ENCODE measurements around the gene TYW5. TPM values are rescaled to one million over a fixed set of nuclear protein-coding genes. Genes with fewer than 3 reads are reported as not detected.
A peak's percentile ranks its signal among the peaks of the same experiment; 100 is the strongest.

TYW5 gene
- total RNA-seq, 1 donor from 2014 or later: 8.2 TPM

DNA sequence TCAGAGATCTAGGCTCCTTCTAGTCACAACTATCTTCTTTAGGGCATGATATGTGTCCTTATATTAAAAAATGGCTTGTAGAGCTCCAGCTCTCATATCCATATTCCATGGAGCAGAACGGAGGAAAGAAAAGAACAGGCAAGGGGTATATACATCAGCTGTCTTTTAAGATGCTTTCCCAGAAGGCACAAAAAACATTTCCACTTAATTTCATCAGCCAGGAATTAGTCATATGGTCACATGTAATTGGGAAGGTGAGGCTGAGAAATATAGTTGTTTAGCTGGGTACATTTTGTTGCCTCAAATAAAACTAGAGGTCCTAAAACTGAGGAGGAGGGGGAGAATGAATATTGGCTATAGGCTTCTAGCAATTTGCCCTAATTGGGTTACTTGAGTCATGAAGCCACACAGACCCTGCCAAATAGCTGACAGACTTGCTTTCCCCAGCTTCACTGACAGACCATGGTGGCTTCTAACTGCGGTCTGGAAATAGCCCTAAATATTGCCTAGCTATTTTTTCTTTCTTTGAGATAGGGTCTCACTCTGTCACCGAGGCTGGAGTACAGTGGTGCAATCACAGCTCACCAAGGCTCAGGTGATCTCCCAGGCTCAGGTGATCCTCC lies 20.1 kb upstream of the TYW5 start:
- no peak for DNase-seq (ENCODE audit: low read depth)

DNA sequence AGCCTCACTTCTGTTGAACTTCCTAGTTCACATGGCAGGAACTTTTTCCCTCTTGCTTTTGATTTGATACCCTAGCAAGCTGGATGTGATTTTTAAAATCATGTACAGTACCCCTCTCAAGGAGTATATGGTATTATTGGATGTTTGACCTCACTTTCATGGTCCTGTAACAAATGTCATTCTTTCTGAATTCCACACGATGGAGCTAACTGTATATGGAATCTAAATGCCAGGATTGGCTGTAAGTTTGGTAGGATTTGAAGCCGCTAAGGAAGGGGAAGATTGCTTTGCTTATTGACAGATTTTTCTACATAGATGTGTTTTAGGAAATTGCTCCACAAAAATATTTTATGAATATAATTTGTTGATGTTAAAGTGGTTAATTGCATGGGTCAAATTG lies 18.4 kb upstream of the TYW5 start:
- peak; percentile 54 for DNase-seq (ENCODE audit: low read depth)

DNA sequence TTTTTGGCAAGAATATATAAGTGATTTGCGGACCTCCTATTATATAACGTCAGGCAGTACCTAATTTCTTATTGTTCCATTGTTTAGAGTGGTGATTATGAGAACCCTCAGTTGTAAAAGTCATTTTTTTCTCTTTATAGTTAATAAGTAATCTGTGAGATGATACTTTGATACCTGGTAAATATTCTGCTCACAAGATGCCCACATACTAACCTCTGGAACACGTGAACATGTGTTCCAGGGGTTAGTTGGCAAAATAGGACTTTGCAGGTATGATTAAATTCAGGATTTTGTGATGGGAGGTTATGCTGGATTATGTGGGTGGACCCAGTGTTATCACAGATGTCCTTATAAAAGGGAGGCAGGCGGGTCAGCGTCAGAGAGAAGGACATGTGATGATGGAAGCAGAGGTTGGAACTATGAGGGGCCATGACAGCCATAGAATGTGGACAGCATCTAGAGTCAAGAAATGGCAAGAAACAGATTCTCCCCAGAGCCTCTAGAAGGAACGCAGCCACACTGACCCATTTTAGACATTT lies 16.9 kb upstream of the TYW5 start:
- DNase-seq (ENCODE audit: low read depth): no peak

DNA sequence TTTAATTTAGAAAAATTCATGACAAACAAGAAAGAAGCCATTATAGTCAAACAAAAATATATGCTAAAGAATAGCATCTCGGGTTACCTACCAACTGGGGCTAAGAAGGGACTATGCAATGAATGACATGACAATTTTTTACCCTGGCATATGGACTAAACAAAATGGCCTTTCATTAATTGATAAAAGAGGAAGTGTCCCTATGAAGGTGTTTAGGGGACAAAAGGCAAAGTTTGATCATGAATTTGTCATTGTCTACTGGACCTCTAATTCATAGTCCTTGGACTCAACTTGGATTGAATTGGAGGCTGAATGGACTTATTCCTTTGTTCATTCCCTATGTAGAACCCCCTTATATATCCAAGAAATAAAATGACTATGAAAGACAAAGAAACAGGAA lies 12.8 kb upstream of the TYW5 start:
- DNase-seq (ENCODE audit: low read depth): no peak

DNA sequence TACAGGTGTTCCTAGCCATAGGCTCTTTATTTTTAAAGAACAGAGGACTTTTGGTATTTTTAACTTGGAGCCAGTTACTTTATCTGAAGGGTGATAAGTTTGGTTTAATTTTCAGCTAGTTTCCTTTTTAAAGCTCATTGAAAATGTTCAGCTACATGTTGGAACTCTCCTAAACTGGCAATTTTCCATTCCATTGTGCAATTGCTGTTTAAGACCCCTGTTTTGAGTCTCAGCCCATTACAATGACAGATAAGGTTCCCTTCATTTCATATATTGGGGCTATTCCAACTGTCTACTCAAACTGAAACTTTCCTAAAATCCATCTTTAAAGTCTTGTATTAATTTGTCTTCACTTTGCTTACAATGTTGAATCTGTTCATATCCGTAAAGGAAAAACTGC lies 11.7 kb upstream of the TYW5 start:
- DNase-seq (ENCODE audit: low read depth): no peak

DNA sequence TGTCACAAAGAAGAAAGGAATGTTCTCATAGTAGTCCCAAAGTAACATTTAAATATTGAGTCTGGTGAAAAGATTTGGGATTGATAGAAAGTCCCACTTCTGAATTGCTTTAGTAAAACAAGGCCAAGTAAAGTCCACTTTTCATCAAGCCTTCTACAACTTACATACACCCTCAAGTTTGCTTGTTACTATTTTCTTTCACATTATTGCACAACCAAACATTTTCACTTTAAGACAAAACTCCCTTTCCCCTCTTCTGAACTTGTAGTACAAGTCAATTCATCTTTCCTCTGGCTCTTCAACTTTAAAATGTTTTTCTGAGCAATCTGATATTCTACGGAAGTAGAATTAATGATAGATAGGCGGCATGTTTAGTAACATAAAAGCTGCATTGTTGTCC lies 11.1 kb upstream of the TYW5 start:
- DNase-seq (ENCODE audit: low read depth): no peak

DNA sequence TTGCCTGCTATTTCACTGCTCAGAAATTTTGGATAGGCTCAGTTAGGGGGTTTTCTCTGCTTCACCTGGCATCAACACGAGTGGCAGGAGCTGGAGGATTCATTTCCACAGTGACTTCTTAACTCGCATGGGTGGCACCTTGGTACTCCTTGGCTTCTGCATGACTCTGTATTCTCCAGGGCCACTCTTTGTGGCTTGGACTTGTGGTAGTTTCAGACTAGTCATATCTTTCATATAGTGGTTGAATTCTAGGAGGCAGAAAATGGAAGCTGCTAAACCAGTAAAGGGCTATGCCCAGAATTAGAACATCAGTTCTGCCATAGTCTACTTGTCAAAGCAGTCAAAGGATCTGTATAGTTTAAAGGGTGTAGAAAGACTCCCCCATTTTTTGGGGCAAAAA lies 6.9 kb upstream of the TYW5 start:
- DNase-seq (ENCODE audit: low read depth): no peak

DNA sequence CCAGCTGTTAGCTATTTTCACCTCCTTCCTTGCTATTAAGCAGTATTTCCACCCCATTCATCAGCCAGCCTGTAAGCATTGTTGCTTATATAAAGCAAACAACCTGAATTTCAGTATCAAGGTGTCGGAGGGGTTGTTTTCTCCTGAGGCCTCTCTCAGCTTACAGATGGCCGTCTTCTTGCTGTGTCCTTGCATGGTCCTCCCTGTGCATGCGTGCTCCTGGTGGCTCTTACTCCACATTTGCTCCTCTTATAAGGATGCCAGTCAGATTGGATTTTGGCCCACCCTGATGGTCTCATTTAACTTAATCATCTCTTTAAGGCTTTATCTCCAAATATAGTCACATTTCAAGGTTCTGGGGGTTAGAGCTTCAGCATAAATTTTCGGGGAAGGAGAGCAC lies 2.7 kb upstream of the TYW5 start:
- no peak for DNase-seq (ENCODE audit: low read depth)

DNA sequence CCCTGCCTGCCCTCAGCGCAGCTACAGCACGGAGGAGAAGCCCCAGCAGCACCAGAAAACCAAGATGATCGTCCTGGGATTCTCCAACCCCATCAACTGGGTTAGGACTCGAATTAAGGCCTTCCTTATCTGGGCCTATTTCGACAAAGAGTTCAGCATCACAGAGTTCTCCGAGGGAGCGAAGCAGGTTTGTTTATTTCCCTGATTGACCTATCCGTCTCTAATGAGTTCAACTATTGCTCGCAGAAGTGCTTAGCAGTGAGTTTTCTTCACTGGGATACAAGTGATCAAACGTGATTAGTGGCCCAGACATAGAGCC lies 730 bp upstream of the TYW5 start:
- no peak for DNase-seq (ENCODE audit: low read depth)

DNA sequence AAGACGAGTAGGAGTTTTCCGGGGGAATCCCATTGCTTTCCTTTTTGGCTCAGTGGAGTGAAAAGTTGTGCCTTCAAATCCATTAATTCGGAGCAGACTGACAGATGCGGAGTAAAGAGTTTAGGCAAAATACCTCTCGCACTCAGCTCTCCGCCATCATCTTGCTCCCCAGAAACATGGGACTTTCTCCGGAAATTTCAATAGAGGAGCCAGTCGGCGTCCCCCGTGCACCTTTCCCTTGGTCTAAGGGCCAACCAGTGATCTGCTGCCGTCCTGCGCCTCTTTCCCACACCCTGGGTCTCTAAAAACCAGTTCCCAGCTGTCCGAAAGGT lies 318 bp downstream of the TYW5 start:
- DNase-seq (ENCODE audit: low read depth): no peak

DNA sequence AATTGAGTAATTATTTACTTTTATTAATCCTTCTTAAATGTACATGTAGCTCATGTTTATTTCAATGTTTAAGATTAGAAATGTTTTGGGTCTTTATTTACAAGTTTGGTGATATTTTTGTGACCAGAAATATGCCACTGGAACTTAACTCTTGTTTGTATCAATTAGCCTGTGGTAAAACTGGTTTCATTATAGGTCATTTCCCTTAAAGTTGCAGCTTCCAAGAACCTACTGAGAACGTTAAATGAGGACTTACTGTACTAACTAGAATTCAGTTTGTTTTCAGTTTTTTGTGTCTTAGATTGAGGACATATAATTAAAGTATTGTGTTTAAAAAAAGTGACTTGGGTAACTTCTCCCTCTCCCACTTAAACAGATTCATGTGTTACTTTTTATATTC lies 4.3 kb downstream of the TYW5 start:
- no peak for DNase-seq (ENCODE audit: low read depth)

DNA sequence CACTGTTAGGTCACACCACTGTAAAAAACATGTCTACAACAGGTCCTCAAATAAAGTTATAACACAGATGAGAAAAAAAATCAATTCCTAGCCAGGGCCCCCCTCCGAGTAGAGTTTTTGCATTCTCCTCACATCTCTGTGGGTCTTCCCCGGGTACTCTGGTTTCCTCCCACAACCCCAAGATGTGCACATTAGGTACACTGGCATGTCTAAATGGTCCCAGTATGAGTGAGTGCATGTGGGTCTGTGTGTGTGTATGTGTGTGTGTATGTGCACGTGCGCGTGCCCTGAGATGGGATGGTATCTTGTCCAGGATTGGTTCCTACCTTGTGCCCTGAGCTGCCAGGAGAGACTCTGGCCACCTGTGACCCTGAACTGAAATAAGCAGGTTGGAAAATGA lies 4.9 kb downstream of the TYW5 start:
- no peak for DNase-seq (ENCODE audit: low read depth)

DNA sequence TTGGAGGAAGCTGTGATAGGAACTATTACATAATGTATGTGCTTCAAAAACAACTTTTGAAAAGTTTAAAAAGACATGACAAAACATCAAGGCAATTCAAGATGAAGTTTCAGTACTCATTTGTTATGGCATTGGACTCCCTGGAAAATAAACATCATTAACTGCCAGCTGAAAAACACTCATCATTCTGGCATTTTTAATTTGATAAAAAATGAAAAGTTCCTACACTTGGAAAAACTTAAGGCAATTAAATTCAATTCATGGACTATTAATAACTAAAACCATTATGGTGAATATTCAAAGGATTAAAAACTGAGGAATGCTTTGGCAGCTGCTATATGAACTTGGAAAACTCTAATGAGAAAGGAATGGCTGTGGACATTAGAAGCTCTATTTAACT lies 8.5 kb downstream of the TYW5 start:
- no peak for DNase-seq (ENCODE audit: low read depth)

DNA sequence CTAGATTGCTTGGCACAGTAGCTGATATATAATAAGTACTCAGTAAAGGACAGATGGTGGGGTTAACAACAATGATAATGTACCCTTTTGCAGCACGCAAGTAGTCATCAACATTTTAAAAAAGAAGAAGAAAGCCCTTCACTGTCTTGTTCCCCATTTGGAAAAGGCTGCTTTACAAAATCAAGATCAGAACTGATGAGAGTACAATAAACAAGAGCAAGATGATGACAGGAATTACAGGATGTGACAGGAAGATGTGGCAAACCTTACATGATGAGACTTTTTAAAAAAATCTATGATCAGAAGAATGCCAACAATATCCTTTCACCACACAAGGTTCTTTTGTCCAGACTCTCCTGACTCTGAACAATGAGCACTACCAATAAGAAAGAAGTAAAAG lies 9.1 kb downstream of the TYW5 start:
- DNase-seq (ENCODE audit: low read depth): no peak

DNA sequence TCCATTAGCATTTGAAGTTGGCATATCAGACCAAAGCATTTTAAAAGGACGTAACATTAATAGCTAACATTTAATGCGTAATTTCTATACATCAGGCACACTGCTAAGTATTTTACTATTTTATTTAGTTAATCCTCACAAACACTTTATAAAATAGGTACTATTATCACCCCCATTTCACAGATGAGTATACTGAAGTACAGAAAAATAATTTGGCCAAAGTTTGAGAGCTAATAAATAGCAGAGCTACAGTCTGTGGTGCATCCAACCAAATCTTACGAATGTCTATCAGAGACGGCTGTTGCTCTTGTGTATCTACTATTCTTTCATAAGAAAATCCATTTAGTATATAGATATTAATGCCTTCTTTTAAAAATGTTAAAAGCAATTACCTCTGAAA lies 11.9 kb downstream of the TYW5 start:
- DNase-seq (ENCODE audit: low read depth): no peak

DNA sequence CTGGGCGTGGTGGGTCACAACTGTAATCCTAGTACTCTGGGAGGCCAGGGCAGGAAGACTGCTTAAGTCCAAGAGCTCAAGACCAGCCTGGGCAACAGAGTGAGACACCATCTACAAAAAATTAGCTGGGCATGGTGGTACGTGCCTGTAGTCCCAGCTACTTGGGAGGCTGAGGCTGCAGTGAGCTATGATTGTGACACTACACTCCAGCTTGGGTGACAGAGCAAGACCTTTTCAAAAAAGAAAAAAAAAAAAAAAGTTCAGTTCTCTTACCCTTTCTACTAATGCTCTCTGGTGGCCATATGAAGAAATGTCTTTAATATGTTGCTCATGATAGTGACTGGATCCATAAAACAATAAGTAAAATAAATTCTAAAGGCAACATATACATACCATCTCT lies 14.9 kb downstream of the TYW5 start:
- peak; percentile 35 for DNase-seq (ENCODE audit: low read depth)

DNA sequence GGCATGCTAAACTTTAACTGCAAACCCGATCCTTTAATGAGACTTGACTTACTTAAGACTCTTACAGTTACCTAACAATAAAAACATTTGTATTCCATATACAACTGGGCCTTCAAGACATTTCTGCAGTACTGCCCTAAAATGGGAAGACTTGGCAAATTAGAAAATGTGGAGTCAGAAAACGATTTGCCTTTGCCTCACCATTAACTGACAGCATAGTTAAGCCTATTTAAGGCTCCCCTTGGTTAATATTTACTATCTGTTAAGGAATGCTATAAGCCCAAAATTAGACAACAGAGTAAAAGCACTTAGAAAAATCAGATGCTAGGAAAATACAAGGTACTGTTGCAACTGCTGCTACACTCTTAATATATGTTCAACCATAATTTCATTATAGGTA lies 18.7 kb downstream of the TYW5 start:
- no peak for DNase-seq (ENCODE audit: low read depth)

DNA sequence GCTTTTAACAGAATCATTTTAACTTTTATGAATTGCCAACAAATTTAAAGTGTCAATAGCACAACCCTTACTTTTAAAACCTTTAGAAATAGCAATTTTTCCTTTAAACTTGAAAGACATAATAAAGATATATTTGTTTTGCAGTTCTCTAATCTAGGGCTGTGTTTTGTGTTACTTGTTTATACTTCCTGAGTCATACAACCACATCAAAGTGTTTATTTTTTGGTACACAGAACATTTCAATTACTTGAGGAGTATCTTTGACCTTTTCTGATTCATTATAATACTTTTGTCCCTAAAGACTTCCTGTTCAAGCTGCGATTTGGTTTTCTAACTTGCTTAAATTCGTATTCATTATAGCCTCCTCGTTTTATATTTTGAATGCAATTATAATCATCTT lies 21.8 kb downstream of the TYW5 start:
- DNase-seq (ENCODE audit: low read depth): no peak

DNA sequence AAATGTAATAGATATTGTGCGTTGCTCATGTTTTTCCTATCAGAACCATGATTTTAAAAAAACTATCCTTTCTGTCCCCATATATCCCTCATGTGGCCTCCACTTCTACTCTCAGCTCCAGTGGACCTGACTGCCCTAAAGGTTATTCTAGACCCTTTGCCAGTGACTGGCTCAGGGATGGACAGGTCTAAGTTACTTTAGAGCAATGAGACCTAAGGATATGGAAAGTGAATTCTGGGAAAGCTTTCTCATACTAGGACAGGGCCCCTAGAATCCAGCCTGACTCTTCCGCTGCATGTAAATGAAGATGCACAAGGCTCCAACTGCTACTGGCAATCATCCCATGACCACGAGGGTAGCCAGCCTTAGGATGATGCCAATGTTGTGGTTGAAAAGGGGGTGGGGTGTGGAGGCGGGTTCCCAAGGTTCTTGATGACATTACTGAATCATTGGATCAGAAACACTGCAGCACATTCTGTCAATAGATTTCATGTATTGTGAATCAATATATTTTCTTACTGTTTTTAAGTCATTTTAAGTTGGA lies 22.9 kb downstream of the TYW5 start:
- peak; percentile 91 for DNase-seq (ENCODE audit: low read depth)

DNA sequence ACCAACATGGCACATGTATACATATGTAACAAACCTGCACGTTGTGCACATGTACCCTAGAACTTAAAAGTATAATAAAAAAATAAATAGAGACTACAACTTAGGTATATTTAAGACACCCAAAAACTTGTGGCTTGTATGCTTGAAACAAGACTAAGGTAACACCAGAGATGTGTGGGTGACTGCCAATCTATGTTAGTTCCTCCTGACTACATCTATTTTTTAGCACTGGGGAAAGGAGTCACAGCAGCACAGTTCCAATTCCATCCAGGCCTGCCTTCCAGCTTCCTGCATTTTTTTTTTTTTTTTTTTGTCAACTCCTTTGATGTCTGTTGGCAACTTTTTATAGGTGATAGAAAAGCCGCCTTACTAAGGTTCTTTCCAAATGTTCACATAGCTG lies 26.0 kb downstream of the TYW5 start:
- DNase-seq (ENCODE audit: low read depth): no peak

DNA sequence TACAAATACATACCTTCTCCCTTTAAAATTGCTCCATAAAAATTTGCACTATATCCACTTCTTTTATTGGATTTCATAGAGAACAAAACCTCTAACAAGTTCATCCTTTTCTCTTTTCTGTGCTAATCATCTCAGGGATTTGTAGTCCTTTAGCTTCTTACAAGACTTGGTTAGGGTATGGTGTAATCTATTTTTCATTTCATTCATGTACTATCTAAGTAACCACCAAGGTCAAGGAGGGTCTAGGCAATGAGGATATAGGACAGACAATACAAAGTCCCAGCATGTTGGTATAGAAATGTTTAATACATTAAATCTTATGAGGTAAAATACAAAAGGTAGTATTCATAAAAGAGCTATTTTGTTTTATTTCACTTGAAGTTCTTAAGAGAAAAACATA lies 26.7 kb downstream of the TYW5 start:
- no peak for DNase-seq (ENCODE audit: low read depth)

DNA sequence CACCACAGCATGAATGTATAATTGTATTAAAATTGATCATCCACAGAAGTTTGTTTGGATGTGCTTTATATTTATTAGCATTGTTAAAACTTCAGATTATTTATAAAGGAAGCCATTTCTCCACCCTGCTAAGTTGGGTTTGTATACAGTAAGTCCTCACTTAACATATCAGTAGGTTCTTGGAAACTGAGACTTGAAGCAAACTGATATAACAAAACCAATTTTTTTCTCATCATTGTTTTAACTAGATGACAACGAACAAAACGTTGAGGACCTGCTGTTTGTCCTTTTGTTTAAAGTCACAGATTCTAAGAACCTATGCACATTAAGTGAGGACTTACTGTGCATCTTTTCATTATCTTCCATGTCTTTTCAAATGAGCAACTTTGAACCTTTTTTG lies 27.1 kb downstream of the TYW5 start:
- DNase-seq (ENCODE audit: low read depth): no peak

DNA sequence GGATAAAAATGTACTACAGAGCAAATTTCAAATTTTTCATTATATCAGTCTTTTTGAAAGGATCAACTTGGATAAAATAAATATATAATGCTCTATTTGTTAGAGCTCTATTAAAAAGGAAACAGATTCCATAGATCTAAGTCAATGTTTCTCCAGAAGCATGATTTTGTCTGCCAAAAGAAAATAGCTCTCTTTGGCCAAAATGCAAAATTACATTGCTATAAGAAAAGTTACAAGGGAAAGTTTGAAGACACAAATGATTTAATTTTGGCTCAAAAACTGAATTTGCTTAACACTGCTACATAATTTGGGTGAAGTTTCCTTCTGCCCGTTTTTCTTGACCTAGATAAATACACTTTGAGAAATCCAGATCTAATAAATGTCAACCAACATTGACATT lies 28.5 kb downstream of the TYW5 start:
- DNase-seq (ENCODE audit: low read depth): no peak

DNA sequence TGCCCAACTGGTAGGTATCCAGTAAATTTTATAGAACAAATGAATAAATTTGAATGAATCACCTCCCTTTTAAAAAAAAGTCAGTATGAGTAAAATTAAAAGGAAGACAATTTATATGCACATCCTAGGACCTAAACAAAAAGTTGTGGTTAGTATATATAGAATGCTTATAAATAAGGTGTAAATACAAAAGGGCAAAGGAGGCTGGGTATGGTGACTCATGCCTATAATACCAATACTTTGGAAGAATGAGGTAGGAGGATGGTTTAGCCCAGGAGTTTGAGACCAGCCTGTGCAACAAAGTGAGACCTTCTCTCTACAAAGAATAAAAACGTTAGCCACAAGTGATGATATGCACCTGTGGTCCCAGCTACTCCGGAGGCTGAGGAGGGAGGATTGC lies 31.4 kb downstream of the TYW5 start:
- DNase-seq (ENCODE audit: low read depth): no peak

All from myocyte (in vitro differentiated cells).